CD14-positive monocyte (primary cell): Measurements from ENCODE around the gene AFG1L. TPM values are rescaled to one million over a fixed set of nuclear protein-coding genes. Genes with fewer than 3 reads are reported as not detected.

Experiments
- DNase-seq, 3 donors: peaks; one replicate each; pipeline ENCODE4 v3.0.0-alpha.2; 2011 to 2022
- H2AFZ ChIP-seq: 2 replicates; pipeline ENCODE4 v1.6.0; 2012; ENCODE audit warnings: mild to moderate bottlenecking, low read depth, low read length, inconsistent platforms; ENCODE audit not compliant: insufficient read depth, poor library complexity, severe bottlenecking
- H3K27ac ChIP-seq, 2 donors: 1 replicate in 1 of 2; 2 replicates in 1 of 2; pipeline ENCODE4 v1.5.1; 2012 to 2013; ENCODE audit warnings: low read length in 2 of 2, control low read depth in 1 of 2, inconsistent platforms in 1 of 2, low read depth in 1 of 2, mild to moderate bottlenecking in 1 of 2
- H3K27me3 ChIP-seq, 2 donors: one replicate each; pipeline versions ENCODE4 v1.6.0 to v1.6.1; 2011 to 2013; ENCODE audit warnings: low read length in 2 of 2; ENCODE audit not compliant: control insufficient read depth in 2 of 2, insufficient read depth in 2 of 2
- H3K36me3 ChIP-seq, 2 donors: replicated peaks in 1 of 2; 1 replicate in 1 of 2; 2 replicates in 1 of 2; pipeline versions ENCODE4 v1.5.1 to v1.6.1; 2012 to 2013; ENCODE audit warnings: low read length in 2 of 2, control low read depth in 1 of 2, inconsistent platforms in 1 of 2, mild to moderate bottlenecking in 1 of 2; ENCODE audit not compliant: insufficient read depth in 2 of 2, control insufficient read depth in 1 of 2
- H3K4me1 ChIP-seq, 2 donors: 1 replicate in 1 of 2; 2 replicates in 1 of 2; pipeline versions ENCODE4 v1.5.1 to v1.6.1; 2012 to 2013; ENCODE audit warnings: low read length in 2 of 2, control low read depth in 1 of 2, inconsistent platforms in 1 of 2, mild to moderate bottlenecking in 1 of 2, moderate library complexity in 1 of 2; ENCODE audit not compliant: insufficient read depth in 2 of 2, control insufficient read depth in 1 of 2
- H3K4me2 ChIP-seq: replicated peaks from 2 replicates; pipeline ENCODE3; 2012; ENCODE audit warnings: low read length, moderate library complexity, mild to moderate bottlenecking; ENCODE audit not compliant: poor library complexity, severe bottlenecking; ENCODE audit errors: extremely low read depth
- H3K4me3 ChIP-seq, 3 experiments: fragments of 200-600 bp in 1 of 3; sonication (generic) in 1 of 3; replicated peaks in 1 of 3; 1 replicate in 2 of 3; 2 replicates in 1 of 3; pipeline ENCODE4 v1.5.1; 2011 to 2013; ENCODE audit warnings: low read length in 3 of 3, mild to moderate bottlenecking in 3 of 3, control low read depth in 2 of 3, low read depth in 2 of 3, inconsistent platforms in 1 of 3, moderate library complexity in 1 of 3
- H3K79me2 ChIP-seq: 2 replicates; pipeline ENCODE4 v1.6.0; 2012; ENCODE audit warnings: mild to moderate bottlenecking, control low read depth, inconsistent platforms, low read length, moderate library complexity; ENCODE audit not compliant: insufficient read depth
- H3K9ac ChIP-seq: 2 replicates; pipeline ENCODE4 v1.6.0; 2017; ENCODE audit warnings: low read length, mild to moderate bottlenecking; ENCODE audit not compliant: insufficient read depth, poor library complexity, severe bottlenecking
- H3K9me3 ChIP-seq, 2 donors: replicated peaks in 1 of 2; 1 replicate in 1 of 2; 2 replicates in 1 of 2; pipeline versions ENCODE4 v1.5.1 to v1.6.1; 2012 to 2013; ENCODE audit warnings: low read length in 2 of 2, control low read depth in 1 of 2; ENCODE audit not compliant: control insufficient read depth in 1 of 2, insufficient read depth in 1 of 2
- H4K20me1 ChIP-seq: 2 replicates; pipeline ENCODE4 v1.6.0; 2012; ENCODE audit warnings: mild to moderate bottlenecking, low read length, control low read depth, moderate library complexity; ENCODE audit not compliant: insufficient read depth
- H3K27ac Mint-ChIP-seq, 7 donors: one replicate each; pipeline ENCODE4 v1.8.0; 2020; ENCODE audit warnings: mild to moderate bottlenecking in 7 of 7, mixed read lengths in 7 of 7, moderate library complexity in 6 of 7, inconsistent platforms in 2 of 7
- H3K27me3 Mint-ChIP-seq, 3 donors: one replicate each; pipeline ENCODE4 v1.8.0; 2021 to 2022; ENCODE audit warnings: low read depth in 3 of 3, mild to moderate bottlenecking in 3 of 3, mixed read lengths in 3 of 3, moderate library complexity in 3 of 3, inconsistent platforms in 1 of 3
- H3K36me3 Mint-ChIP-seq, 2 donors: one replicate each; pipeline ENCODE4 v1.8.0; 2020; ENCODE audit warnings: mixed read lengths in 2 of 2, inconsistent platforms in 1 of 2, mild to moderate bottlenecking in 1 of 2
- H3K4me1 Mint-ChIP-seq: one replicate; pipeline ENCODE4 v1.8.0; 2020; ENCODE audit warnings: mild to moderate bottlenecking, mixed read lengths
- H3K4me3 Mint-ChIP-seq, 2 donors: one replicate each; pipeline ENCODE4 v1.8.0; 2020; ENCODE audit warnings: mild to moderate bottlenecking in 2 of 2, mixed read lengths in 2 of 2, moderate library complexity in 1 of 2
- H3K9me3 Mint-ChIP-seq, 7 donors: one replicate each; pipeline ENCODE4 v1.8.0; 2020 to 2022; ENCODE audit warnings: mixed read lengths in 7 of 7, mild to moderate bottlenecking in 6 of 7, moderate library complexity in 6 of 7, inconsistent platforms in 2 of 7
- CTCF ChIP-seq: fragments of 200-600 bp; IDR thresholded peaks from one replicate; pipeline ENCODE4 v1.8.0; 2022; ENCODE audit warnings: antibody characterized with exemption, mild to moderate bottlenecking
- WGBS: methylation state at CpG from one replicate; pipeline ENCODE4 v1.1.5; 2013; ENCODE audit warnings: missing lambda C conversion rate; ENCODE audit not compliant: insufficient coverage; 5-methylcytosine and 5-hydroxymethylcytosine counted together
- intact Hi-C, 2 donors: fragments of 100-400 bp; cut with micrococcal nuclease; formaldehyde crosslinking; loops; one replicate each; pipeline versions ENCODE4 v1.15.0 to v1.15.1; 2023
- polyA plus RNA-seq, 3 donors: library from polyadenylated mRNA; depleted of rRNA in 1 of 3; unstranded in 2 of 3; stranded (reverse) in 1 of 3; fragments of 300-500 nt in 2 of 3; fragments of >200 nt in 1 of 3; fragmentation: Illumina TruSeq in 2 of 3; gene quantifications; 1 replicate in 2 of 3; 2 replicates in 1 of 3; pipeline ENCODE4 v1.2.3, GENCODE V29; 2012 to 2021

AFG1L gene
- polyA plus RNA-seq, 3 donors = 0.95 to 2.8 (median 2.7) TPM

DNA sequence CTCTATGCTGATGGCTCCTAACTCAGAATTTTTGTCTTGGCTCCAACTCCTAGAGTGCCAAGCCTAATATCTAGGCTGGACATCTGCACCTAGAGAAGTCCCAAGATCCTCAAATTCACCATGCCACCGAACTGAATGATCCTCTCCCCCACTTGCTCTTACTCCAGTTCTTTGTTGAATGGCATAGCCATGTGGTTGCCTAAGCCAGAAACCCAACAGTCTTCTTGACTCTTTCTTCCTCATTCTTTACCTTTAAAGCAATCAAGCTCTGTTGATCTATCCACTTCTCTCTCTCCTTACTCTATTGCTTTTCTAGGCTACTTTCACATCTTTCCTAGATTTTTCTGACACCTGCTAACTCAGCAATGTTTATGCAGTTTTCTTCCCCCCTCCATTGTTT is 139.4 kb downstream of the AFG1L start:
- Histone ChIP-seq H3K4me2 (no peak overlapping the region), H3K9ac (no peak overlapping the region), H3K4me1 (peaks cover 7 to 8% of the 10 kb centered on the region in 2 donors), H3K9me3 (no peaks in the 10 kb centered on the region), H4K20me1 (no peaks in the 10 kb centered on the region), H3K27ac (no peak overlapping the region), H3K4me3 (no peak overlapping the region), H2AFZ (no peak overlapping the region), H3K36me3 (no peaks in the 10 kb centered on the region), H3K27me3 (no peaks in the 10 kb centered on the region), H3K79me2 (no peaks in the 10 kb centered on the region)
- Mint-ChIP-seq H3K4me1 (peaks cover 15% of the 10 kb centered on the region), H3K27ac (no peak overlapping the region), H3K36me3 (peaks cover 0 to under 1% of the 10 kb centered on the region in 2 donors), H3K4me3 (no peak overlapping the region), H3K9me3 (peaks cover 0 to 2% (median 0%) of the 10 kb centered on the region in 7 donors), H3K27me3 (peaks cover 0 to 2% (median 2%) of the 10 kb centered on the region in 3 donors)
- 27% methylated on average over 1 of the region's 1 CpG for WGBS
- TF ChIP-seq CTCF = no peak
- no peak for DNase-seq
- intact Hi-C loops = no loop called here

GRCh38 chr6:108435391-108435790 is 140.5 kb downstream of the AFG1L start:
- no peaks in the 10 kb centered on the region for H3K36me3 Mint-ChIP-seq
- TF ChIP-seq CTCF = no peak
- peaks cover 7 to 9% of the 10 kb centered on the region in 2 donors for H3K4me1 ChIP-seq

More at GRCh38 chr6:108435391-108435790, 140.5 kb downstream of the AFG1L start:
- no peak overlapping the region for H3K4me3 Mint-ChIP-seq
- H3K27me3 Mint-ChIP-seq = peaks cover 0 to 2% (median 0%) of the 10 kb centered on the region in 3 donors
- H3K4me1 Mint-ChIP-seq = peaks cover 15% of the 10 kb centered on the region
- no peaks in the 10 kb centered on the region for H4K20me1 ChIP-seq
- no peaks in the 10 kb centered on the region for H3K36me3 ChIP-seq
- H3K27ac ChIP-seq = no peak overlapping the region
- H3K9me3 Mint-ChIP-seq = no peaks in the 10 kb centered on the region
- WGBS = 89% methylated on average over 5 of the region's 5 CpGs
- no peak overlapping the region for H3K4me3 ChIP-seq
- DNase-seq = no peak
- H2AFZ ChIP-seq = no peak overlapping the region
- intact Hi-C loops = no loop called here
- no peaks in the 10 kb centered on the region for H3K79me2 ChIP-seq
- H3K27me3 ChIP-seq = no peaks in the 10 kb centered on the region
- no peaks in the 10 kb centered on the region for H3K9me3 ChIP-seq
- no peak overlapping the region for H3K27ac Mint-ChIP-seq
- H3K4me2 ChIP-seq = no peak overlapping the region
- no peak overlapping the region for H3K9ac ChIP-seq
